Femur (tissue), 1 donor: ENCODE results near the gene PPM1B.
"Not testable (repeated sequence)": the region's sequence is repeated elsewhere in the genome, so short reads cannot be mapped to it uniquely, and the experiment has no call there.

Experiments
- DNase-seq: peaks from one replicate; pipeline ENCODE4 v3.0.0-alpha.2; 2017

The PPM1B gene

GRCh38 chr2:44168681-44169154, at the start of gene PPM1B:
Gene PPM1B (plus strand): TSS chr2:44168875. CDS start chr2:44201200, 32,325 bp downstream.
- no peak for DNase-seq

GRCh38 chr2:44119878-44120277, 48.8 kb upstream of the PPM1B start:
- no peak for DNase-seq

DNA sequence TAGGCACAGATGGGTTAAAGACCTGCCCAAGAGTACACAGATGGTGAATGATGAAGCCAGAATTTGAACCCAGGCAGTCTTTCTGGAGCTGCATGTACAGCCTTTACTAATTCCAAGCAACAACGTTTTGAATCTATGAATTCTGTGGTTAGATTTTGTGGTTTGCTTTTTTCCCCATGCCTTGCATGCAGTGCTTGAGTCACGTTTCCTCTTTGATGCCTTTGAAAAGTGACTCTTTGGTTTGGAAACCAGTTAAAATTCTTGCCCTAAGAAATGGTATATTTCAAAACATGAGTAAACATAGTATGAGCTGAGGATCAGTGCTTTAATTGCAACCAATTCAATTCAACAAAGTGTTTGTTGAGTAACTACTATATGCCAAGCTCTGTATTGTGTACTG, 48.2 kb upstream of the PPM1B start:
- no peak for DNase-seq

DNA sequence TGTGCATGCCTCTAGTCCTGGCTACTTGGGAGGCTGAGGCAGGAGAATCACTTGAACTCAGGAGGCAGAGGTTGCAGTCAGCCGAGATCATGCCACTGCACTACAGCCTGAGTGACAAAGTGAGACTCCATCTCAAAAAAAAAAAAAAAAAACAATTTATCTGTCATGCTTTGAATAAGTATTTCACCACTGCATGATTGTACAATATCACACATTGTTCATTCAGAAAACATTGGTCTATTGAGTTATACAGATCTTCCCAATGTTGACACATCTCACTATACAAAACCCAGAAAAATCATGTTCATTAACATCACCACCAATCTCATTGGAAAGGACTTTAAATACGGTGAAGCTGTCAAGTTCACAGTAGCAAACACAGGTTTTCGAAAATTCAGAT, 46.8 kb upstream of the PPM1B start:
- no peak for DNase-seq

DNA sequence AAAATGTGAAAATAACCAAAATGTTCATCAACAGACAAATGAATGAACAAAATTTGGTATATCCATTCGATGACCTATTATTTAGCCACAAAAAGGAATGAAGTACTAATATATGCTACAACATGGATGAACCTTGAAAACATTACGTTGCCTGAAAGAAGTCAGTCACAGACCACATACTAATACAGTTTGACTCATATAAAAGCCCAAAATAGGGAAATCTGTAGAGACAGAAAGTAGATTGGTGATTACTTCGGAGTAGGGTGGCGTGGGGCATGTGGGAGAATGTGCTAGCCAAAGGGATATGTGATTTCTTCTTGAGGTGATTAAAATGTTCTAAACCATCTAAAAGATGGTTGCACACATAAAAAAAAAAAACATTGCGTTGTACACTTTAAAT, 44.2 kb upstream of the PPM1B start:
- DNase-seq: no peak

- DNase-seq: no peak
Measured at GRCh38 chr2:44126106-44126797, 42.4 kb upstream of the PPM1B start.

DNA sequence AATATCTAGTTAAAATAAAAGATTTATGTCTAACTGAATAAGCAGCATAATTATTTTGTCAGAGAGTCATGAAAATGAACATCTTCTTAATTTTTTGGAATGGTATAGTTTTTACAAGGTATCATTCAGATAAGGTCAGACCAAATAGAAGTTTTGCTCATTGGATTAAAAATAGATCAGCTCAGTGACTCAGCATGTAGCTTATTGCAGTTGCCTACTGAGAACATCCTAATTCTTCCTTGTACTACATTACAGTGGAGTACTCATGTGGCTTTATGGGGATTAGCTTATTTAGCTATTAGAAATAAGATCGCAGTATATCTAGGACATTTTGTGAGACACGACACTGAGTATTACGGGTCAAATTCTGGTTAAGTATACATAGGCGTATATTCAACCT, 38.2 kb upstream of the PPM1B start:
- DNase-seq: no peak

DNA sequence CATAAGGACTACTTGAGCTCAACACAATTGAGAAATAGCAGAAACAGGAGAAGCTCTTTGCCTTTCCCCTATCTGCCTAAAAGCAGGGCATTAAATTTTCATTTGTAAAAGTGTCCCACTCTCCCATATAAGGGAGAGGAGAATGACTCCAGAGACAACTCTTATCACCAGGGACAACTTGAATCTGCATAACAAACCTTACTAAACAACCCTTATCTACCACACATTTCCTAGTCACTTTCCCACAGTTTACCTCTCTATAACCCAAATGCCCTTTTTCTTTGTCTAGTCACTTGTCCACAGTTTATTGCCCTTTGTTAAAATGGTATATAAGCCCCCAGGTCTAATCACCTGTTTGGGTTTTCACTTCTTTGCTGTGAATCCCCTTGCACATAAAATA, 37.5 kb upstream of the PPM1B start:
- no peak for DNase-seq

GRCh38 chr2:44133602-44134001, 35.1 kb upstream of the PPM1B start:
- DNase-seq: not testable (repeated sequence)

DNA sequence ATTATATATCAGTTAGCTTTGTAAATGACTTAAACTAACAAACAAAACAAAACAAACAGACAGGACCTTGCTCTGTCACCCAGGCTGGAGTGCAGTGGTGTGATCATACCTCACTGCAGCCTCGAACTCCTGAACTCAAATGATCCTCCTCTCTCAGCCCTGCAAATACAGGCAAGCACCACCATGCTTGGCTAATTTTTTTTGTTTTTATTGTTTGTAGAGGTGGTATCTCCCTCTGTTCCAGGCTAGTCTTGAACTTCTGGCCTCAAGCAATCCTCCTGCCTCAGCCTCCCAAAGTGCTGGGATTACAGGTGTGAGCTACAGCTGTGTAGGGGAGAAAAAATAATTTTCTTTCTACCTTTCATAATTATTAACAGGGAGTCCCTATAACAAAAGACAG, 33.8 kb upstream of the PPM1B start:
- DNase-seq: no peak

DNA sequence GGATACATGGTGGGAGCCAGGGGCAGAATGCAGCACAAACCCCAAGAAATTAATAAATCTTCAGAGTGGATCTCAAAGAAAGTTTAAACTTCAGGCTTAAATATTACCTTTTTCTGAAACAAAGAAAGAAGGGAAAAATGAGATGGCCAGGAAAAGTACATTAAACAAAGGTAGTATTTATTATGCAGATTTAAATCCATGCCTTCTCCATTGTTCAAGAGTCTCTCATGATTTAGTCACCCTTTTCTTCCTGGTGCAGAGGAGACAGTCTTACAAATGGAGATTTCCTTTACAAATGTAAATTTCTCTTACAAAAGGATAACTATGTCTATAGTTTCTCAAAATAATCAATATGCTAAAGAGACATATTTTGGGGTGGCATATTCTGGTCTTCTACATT, 33.4 kb upstream of the PPM1B start:
- DNase-seq: no peak

GRCh38 chr2:44135771-44136170, 32.9 kb upstream of the PPM1B start:
- DNase-seq: no peak

- DNase-seq: no peak
Measured at GRCh38 chr2:44136252-44136651, 32.4 kb upstream of the PPM1B start.

GRCh38 chr2:44137048-44137447, 31.6 kb upstream of the PPM1B start:
- no peak for DNase-seq

- DNase-seq: no peak
Measured at GRCh38 chr2:44137872-44138551, 30.7 kb upstream of the PPM1B start.

DNA sequence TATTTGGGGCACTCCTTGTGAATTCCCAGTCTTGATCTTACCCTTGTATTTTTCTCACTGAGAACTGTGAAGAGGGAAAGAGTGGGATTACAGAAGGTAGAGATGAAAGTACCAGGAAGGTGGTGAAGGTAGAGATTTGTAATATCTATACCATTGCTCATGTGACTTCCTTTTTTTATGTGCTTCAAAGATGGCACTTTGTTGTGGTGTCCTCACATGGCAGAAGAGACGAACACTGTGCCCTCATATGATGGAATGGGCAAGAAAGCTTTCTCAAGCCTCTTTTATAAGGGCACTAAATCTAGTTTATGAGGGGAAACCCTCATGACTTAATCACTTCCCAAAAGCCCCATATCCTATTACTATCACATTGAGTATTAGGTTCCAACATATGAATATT, 28.9 kb upstream of the PPM1B start:
- DNase-seq: no peak

DNA sequence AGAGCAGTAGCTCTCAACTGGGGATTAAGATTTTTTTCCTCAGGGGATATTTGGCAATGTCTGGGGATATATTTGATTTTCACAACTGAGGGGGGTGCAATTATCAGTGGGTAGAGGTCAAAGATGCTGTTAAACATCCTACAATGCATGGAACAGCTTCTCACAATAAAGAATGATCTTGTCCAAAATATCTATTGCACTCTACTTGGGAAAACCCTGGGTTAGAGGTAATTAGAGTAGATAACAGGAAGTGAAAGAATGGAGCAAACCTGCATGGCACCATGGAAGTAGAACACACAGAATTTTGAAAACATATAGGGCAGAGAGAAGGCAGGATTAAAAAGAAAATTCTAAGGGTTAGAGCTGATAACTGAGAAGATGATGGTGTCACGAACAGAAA, 26.4 kb upstream of the PPM1B start:
- no peak for DNase-seq

- no peak for DNase-seq
Measured at GRCh38 chr2:44143701-44144100, 25.0 kb upstream of the PPM1B start.

GRCh38 chr2:44148999-44149398, 19.7 kb upstream of the PPM1B start:
- no peak for DNase-seq

- no peak for DNase-seq
Measured at GRCh38 chr2:44150473-44150872, 18.2 kb upstream of the PPM1B start.

DNA sequence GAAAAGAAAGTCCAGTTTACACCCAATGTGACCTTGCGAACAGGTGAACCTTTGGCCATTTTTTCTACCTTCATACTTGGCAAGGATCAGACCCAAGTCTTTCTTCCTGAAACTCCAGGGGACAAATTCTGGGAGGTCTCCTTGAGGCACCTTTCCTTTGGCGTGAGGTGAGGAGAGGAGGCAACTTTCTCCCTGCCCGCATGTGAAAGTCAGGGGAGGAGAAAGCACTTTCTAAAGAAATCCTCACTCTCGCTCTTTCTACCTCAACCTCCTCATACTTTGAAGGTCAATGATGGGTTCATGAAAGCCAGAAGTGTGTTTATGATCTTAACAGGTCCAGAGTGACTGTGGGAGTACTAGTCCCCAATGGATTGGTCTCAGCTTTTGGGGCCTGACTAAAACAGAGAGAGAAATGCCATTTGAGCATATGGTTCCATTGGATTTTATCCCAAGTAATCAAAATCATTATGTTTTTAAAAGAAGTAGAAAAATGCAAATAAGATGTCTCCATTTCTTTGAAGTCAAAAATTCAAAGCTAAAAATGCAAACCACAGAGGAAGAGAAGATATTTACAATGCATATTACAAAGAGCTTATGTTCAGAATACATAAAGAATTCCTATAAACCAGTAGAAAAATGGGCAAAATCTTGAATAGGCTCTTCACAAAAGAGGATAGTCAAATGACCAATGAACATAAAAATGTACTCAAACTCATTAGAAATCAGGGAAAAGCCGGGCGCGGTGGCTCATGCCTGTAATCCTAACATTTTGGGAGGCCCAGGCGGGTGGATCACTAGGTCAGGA, 15.6 kb upstream of the PPM1B start:
- no peak for DNase-seq

- DNase-seq: no peak
Measured at GRCh38 chr2:44155666-44156446, 12.8 kb upstream of the PPM1B start.

- DNase-seq: no peak
Measured at GRCh38 chr2:44163777-44164176, 4.9 kb upstream of the PPM1B start.
